Muscle of back (tissue), 11 donors: ENCODE measurements around the gene RNPC3. TPM values are rescaled to one million over a fixed set of nuclear protein-coding genes. Genes with fewer than 3 reads are reported as not detected.
"Not testable (repeated sequence)": the region's sequence is repeated elsewhere in the genome, so short reads cannot be mapped to it uniquely, and the experiment has no call there.

Source experiments
- DNase-seq, 3 donors: peaks; one replicate each; pipeline versions ENCODE4 v3.0.0 to v3.0.0-alpha.2; 2013
- polyA plus RNA-seq, 10 donors: library from polyadenylated mRNA; unstranded; fragments of 120-200 nt; gene quantifications; one replicate each; pipeline ENCODE4 v1.2.1, GENCODE V29; 2013; ENCODE audit not compliant: insufficient read length in 10 of 10

Gene RNPC3
- polyA plus RNA-seq, 10 donors: 10.9 to 36.9 (median 15.9) TPM

GRCh38 chr1:103546496-103546895 is 21.0 kb downstream of the RNPC3 start:
- DNase-seq: no peak

GRCh38 chr1:103547840-103548239 is 22.3 kb downstream of the RNPC3 start:
- DNase-seq: no peak

- DNase-seq: no peak
These were observed 34.9 kb downstream of the RNPC3 start for GRCh38 chr1:103560427-103560826.

- DNase-seq: not testable (repeated sequence)
These were observed 35.6 kb downstream of the RNPC3 start for GRCh38 chr1:103561124-103561523.

GRCh38 chr1:103561643-103562395 is 36.3 kb downstream of the RNPC3 start:
- no peak for DNase-seq

GRCh38 chr1:103563056-103563455 is 37.6 kb downstream of the RNPC3 start:
- DNase-seq: no peak

- no peak for DNase-seq
These were observed 44.0 kb downstream of the RNPC3 start for GRCh38 chr1:103569493-103569892.

GRCh38 chr1:103571289-103571688 is 45.8 kb downstream of the RNPC3 start, which contains the start of gene AMY2B:
TSS of gene AMY2B (plus strand) at chr1:103571589. CDS start at chr1:103571603, 14 bp downstream.
- DNase-seq: not testable (repeated sequence)

DNA sequence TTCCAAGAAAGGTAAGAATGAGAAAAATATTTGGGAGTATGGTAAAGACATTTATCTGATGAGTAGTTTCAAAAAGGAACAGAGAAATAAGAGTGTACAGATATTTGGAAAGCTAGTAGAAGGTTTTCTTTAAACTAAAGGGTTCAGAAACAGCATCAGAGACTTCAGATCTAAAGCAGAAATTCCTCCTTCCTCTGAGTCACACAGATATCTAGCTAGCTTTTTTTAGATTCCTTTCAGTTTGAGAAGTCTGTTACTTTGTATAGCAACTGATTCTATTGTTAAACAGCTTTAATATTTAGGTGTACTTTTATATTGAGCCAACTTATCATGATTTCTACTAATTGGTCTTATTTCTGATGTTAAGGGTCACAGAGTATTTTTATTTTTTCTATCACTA is 50.6 kb downstream of the RNPC3 start:
- DNase-seq: no peak

GRCh38 chr1:103576784-103577183 is 51.3 kb downstream of the RNPC3 start:
- not testable (repeated sequence) for DNase-seq

DNA sequence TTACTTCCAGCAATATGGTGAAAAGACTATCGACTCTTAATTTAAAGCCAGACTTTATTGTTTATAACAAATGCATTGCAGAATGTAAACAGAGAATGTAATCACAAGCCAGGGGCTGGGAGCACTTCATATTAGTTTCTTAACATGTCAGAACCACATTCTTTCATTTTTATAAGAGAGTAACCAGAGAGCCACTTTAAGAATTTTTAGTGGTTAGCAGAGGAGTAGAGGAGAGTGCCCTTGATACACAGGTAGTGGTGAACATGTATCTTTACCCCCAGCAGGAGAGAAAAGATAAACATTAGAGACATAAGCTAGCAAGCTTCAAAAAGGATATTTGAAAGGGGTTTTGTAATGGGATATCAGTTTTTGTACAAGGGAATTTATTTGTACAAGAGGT is 57.0 kb downstream of the RNPC3 start:
- no peak for DNase-seq

DNA sequence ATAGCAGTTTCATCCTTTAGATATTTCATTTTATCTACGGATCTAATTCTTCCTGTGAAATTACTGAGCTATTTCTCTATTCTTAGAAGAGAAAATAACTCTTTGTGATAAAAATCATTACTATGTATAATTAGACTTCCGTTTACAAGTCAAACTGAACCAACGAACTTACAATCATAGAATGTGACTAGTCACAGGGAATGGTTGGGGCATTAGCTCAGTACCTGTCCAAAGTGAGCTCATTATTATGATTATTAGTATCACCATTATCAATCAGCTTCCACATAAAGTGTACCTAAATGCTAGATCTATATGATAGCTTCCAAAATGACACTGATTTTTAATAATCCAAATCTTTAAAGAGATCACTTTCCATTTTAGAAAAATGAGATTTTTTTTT is 58.4 kb downstream of the RNPC3 start:
- no peak for DNase-seq

- DNase-seq: no peak
These were observed 59.0 kb downstream of the RNPC3 start for GRCh38 chr1:103584537-103584936.

GRCh38 chr1:103602740-103603139 is 77.2 kb downstream of the RNPC3 start:
- not testable (repeated sequence) for DNase-seq

Other genes starting within 250 kb of the RNPC3 start
- gene AMY2B, start 45.9 kb downstream of the RNPC3 start, polyA plus RNA-seq: 10 to 100 TPM in 4 of 10 donors, 1 to 10 TPM in 6; 4.6 to 26.7 (median 7.6) TPM
- not detected for gene AMY2A, start 91.7 kb downstream of the RNPC3 start, polyA plus RNA-seq
- not detected for gene AMY1A, start 130.1 kb downstream of the RNPC3 start, polyA plus RNA-seq
- under 1 TPM in 1 of 10 donors, not detected in 9; 0.38 TPM for gene AMY1B, start 170.5 kb downstream of the RNPC3 start, polyA plus RNA-seq
- gene AMY1C, start 224.2 kb downstream of the RNPC3 start, polyA plus RNA-seq: not detected